NT2/D1 (cell line): ENCODE data around the gene NRDC.

Experiments used
- YY1 ChIP-seq: IDR thresholded peaks from 2 replicates; pipeline ENCODE4 v1.6.1; 2011; ENCODE audit not compliant: insufficient read length, insufficient read depth
- ZNF274 ChIP-seq: IDR thresholded peaks from 2 replicates; pipeline ENCODE4 v1.6.1; 2011; ENCODE audit warnings: mild to moderate bottlenecking, low read depth, low read length

DNA sequence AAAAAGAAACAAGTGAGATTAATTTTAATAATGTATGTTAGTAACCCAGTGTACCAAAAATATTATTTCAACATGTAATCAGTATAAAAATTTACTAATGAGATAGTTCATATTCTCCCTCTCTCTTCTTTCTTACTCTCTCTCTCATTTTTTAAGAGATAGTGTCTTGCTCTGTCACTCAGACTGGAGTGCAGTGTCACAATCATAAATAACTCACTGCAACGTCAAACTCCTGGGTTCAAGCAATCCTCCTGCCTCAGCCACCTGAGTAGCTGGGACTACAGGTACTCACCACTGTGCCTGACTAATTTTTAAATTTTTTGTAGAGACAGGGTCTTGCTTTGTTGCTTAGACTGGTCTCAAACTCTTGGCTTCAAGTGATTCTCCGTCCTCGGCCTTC, 123.9 kb downstream of the NRDC start:
- no peak for TF ChIP-seq ZNF274
- no peak for TF ChIP-seq YY1
